Stomach (tissue), 4 donors: ENCODE results near the gene ANKRD17.

ENCODE experiments used
- CTCF ChIP-seq, 7 experiments: fragments of 450-650 bp in 4 of 7; fragments of 200-600 bp in 3 of 7; sonication (generic) in 3 of 7; IDR thresholded peaks; one replicate each; pipeline ENCODE4 v1.5.1; 2016 to 2019; ENCODE audit warnings: antibody characterized with exemption in 7 of 7, control low read depth in 2 of 7, mild to moderate bottlenecking in 1 of 7
- POLR2A ChIP-seq, 4 donors: fragments of 450-650 bp; IDR thresholded peaks; one replicate each; pipeline ENCODE4 v1.6.1; 2016; ENCODE audit warnings: antibody characterized with exemption in 4 of 4, control low read depth in 2 of 4, mild to moderate bottlenecking in 1 of 4, moderate library complexity in 1 of 4

GRCh38 chr4:73259571-73260090 is 1.0 kb upstream of the ANKRD17 start:
- TF ChIP-seq POLR2A (IDR thresholded peaks at IDR 0.05) (no peak), CTCF (IDR thresholded peaks at IDR 0.05) (no peak)
